SK-N-SH treated with all-trans-retinoic acid at 6 μM for 48 hours (cell line): ENCODE results near the gene PPIB.

ENCODE experiments used
- ATAC-seq: fragments of 200-7000 bp; cut with Tn5 transposase; 3 replicates; pipeline ENCODE4 v1.9.1; 2020; ENCODE audit warnings: mild to moderate bottlenecking, moderate library complexity
- ARNTL ChIP-seq: fragments of 450-650 bp; formaldehyde crosslinking; IDR thresholded peaks from 2 replicates; pipeline ENCODE4 v1.5.0; 2020; ENCODE audit warnings: low read depth, mild to moderate bottlenecking, moderate library complexity, borderline replicate concordance
- BACH2 ChIP-seq: fragments of 250-450 bp; sonication (Bioruptor Pico); IDR thresholded peaks from 2 replicates; pipeline ENCODE4 v1.9.0; 2021; ENCODE audit warnings: mild to moderate bottlenecking, borderline replicate concordance
- CREB5 ChIP-seq: fragments of 250-450 bp; sonication (Bioruptor Pico); IDR thresholded peaks from 2 replicates; pipeline ENCODE4 v1.5.1; 2020; ENCODE audit warnings: low read depth, mild to moderate bottlenecking, moderate library complexity
- CSDC2 ChIP-seq: fragments of 250-450 bp; sonication (Bioruptor Pico); IDR thresholded peaks from 2 replicates; pipeline ENCODE4 v1.5.0; 2020; ENCODE audit warnings: mild to moderate bottlenecking, moderate library complexity
- CSRNP3 ChIP-seq: fragments of 250-450 bp; sonication (Bioruptor Pico); IDR thresholded peaks from 2 replicates; pipeline ENCODE4 v1.5.1; 2021; ENCODE audit warnings: mild to moderate bottlenecking, moderate library complexity
- ESRRG ChIP-seq: fragments of 250-450 bp; sonication (Bioruptor Pico); IDR thresholded peaks from 2 replicates; pipeline ENCODE4 v1.6.1; 2021; ENCODE audit warnings: mild to moderate bottlenecking
- GLIS3 ChIP-seq: fragments of 250-450 bp; sonication (Bioruptor Pico); IDR thresholded peaks from 2 replicates; pipeline ENCODE4 v1.5.0; 2020; ENCODE audit warnings: mild to moderate bottlenecking, moderate library complexity
- ISL1 ChIP-seq: fragments of 250-450 bp; sonication (Bioruptor Pico); IDR thresholded peaks from 2 replicates; pipeline ENCODE4 v2.1.2; 2022; ENCODE audit warnings: mild to moderate bottlenecking, moderate library complexity
- OSR1 ChIP-seq: fragments of 250-450 bp; sonication (Bioruptor Pico); IDR thresholded peaks from 2 replicates; pipeline ENCODE4 v1.8.0; 2022; ENCODE audit warnings: moderate library complexity, mild to moderate bottlenecking, inconsistent platforms
- PATZ1 ChIP-seq: fragments of 250-450 bp; sonication (Bioruptor Pico); IDR thresholded peaks from 2 replicates; pipeline ENCODE4 v1.8.0; 2020; ENCODE audit warnings: mild to moderate bottlenecking, moderate library complexity, borderline replicate concordance
- PPARA ChIP-seq: fragments of 250-450 bp; sonication (Bioruptor Pico); IDR thresholded peaks from 2 replicates; pipeline ENCODE4 v1.5.0; 2020; ENCODE audit warnings: mild to moderate bottlenecking, borderline replicate concordance
- RARB ChIP-seq: fragments of 250-450 bp; sonication (Bioruptor Pico); IDR thresholded peaks from 2 replicates; pipeline ENCODE4 v1.8.0; 2021; ENCODE audit warnings: mild to moderate bottlenecking, moderate library complexity
- TCF4 ChIP-seq: fragments of 250-450 bp; sonication (Bioruptor Pico); IDR thresholded peaks from 2 replicates; pipeline ENCODE4 v1.8.0; 2021; ENCODE audit warnings: mild to moderate bottlenecking, moderate library complexity, borderline replicate concordance
- TOX ChIP-seq: fragments of 250-450 bp; sonication (Bioruptor Pico); IDR thresholded peaks from 2 replicates; pipeline ENCODE4 v1.8.0; 2021; ENCODE audit warnings: mild to moderate bottlenecking, moderate library complexity, borderline replicate concordance
- TSHZ2 ChIP-seq: fragments of 250-450 bp; sonication (Bioruptor Pico); IDR thresholded peaks from 2 replicates; pipeline ENCODE4 v1.5.0; 2020; ENCODE audit warnings: mild to moderate bottlenecking, moderate library complexity
- ZC3H10 ChIP-seq: fragments of 250-450 bp; sonication (Bioruptor Pico); IDR thresholded peaks from 2 replicates; pipeline ENCODE4 v1.5.1; 2021; ENCODE audit warnings: mild to moderate bottlenecking, moderate library complexity
- ZFP3 ChIP-seq: fragments of 250-450 bp; sonication (Bioruptor Pico); IDR thresholded peaks from 2 replicates; pipeline ENCODE4 v1.5.0; 2020; ENCODE audit warnings: mild to moderate bottlenecking, moderate library complexity
- ZFP30 ChIP-seq: fragments of 450-650 bp; formaldehyde crosslinking; IDR thresholded peaks from 2 replicates; pipeline ENCODE4 v1.5.0; 2022; ENCODE audit warnings: mild to moderate bottlenecking, moderate library complexity
- ZNF565 ChIP-seq: fragments of 450-650 bp; formaldehyde crosslinking; conservative IDR thresholded peaks from 2 replicates; pipeline ENCODE4 v1.5.0; 2020; ENCODE audit warnings: low read depth, mild to moderate bottlenecking, moderate library complexity
- ZNF70 ChIP-seq: fragments of 450-650 bp; formaldehyde crosslinking; IDR thresholded peaks from 2 replicates; pipeline ENCODE4 v1.5.0; 2020; ENCODE audit warnings: mild to moderate bottlenecking, moderate library complexity
- ZNF8 ChIP-seq: fragments of 450-650 bp; formaldehyde crosslinking; IDR thresholded peaks from 2 replicates; pipeline ENCODE4 v1.5.0; 2020; ENCODE audit warnings: mild to moderate bottlenecking, moderate library complexity

Gene PPIB

GRCh38 chr15:64185146-64185911 lies 22.5 kb upstream of the PPIB start:
- no peak for TF ChIP-seq PATZ1
- no peak for TF ChIP-seq CSDC2
- no peak for TF ChIP-seq BACH2 (CRISPR knock-in tag)
- no peak for TF ChIP-seq ZC3H10 (CRISPR knock-in tag)
- no peak for TF ChIP-seq ZFP3 (CRISPR knock-in tag)
- no peak for TF ChIP-seq PPARA (CRISPR knock-in tag)
- no peak for TF ChIP-seq ESRRG
- TF ChIP-seq TSHZ2 = no peak
- no peak for TF ChIP-seq ZNF8 (CRISPR knock-in tag)
- TF ChIP-seq RARB (CRISPR knock-in tag) = no peak
- no peak for TF ChIP-seq OSR1
- ATAC-seq = no peak

- TF ChIP-seq CSDC2 (no peak), TSHZ2 (no peak), TCF4 (no peak), ZFP3 (CRISPR knock-in tag) (no peak), CREB5 (CRISPR knock-in tag) (no peak), ZFP30 (no peak), ESRRG (no peak), RARB (CRISPR knock-in tag) (no peak), ZNF70 (CRISPR knock-in tag) (no peak)
- TF ChIP-seq, all 23 proteins: peak for 0
- ATAC-seq = no peak
These were observed 20.1 kb upstream of the PPIB start for GRCh38 chr15:64182859-64183370.

GRCh38 chr15:64180235-64180824 lies 17.5 kb upstream of the PPIB start:
- ATAC-seq = no peak
- no peak for TF ChIP-seq PPARA (CRISPR knock-in tag)
- no peak for TF ChIP-seq ZNF8 (CRISPR knock-in tag)
- no peak for TF ChIP-seq CREB5 (CRISPR knock-in tag)
- no peak for TF ChIP-seq ZNF565
- no peak for TF ChIP-seq TOX
- no peak for TF ChIP-seq ISL1 (CRISPR knock-in tag)
- TF ChIP-seq ZFP3 (CRISPR knock-in tag) = no peak
- no peak for TF ChIP-seq CSRNP3 (CRISPR knock-in tag)
- TF ChIP-seq ZFP30 = no peak
- no peak for TF ChIP-seq ARNTL
- no peak for TF ChIP-seq GLIS3 (CRISPR knock-in tag)
- no peak for TF ChIP-seq PATZ1
- TF ChIP-seq OSR1 = no peak
- no peak for TF ChIP-seq ESRRG
- no peak for TF ChIP-seq TCF4
- no peak for TF ChIP-seq BACH2 (CRISPR knock-in tag)
- no peak for TF ChIP-seq ZNF70 (CRISPR knock-in tag)
